ENCODE measurements around the gene AUTS2.

GRCh38 chr7:69654849-69655707 is 56.8 kb downstream of the AUTS2 start:
- TF ChIP-seq ZNF830 (CRISPR knock-in tag; IDR thresholded peaks at IDR 0.05) = no peak
- no peak for TF ChIP-seq KLF16 (IDR thresholded peaks at IDR 0.05)
- TF ChIP-seq REST (IDR thresholded peaks at IDR 0.05; ENCODE audit: borderline replicate concordance) = no peak
- no peak for TF ChIP-seq REST (CRISPR knock-in tag; IDR thresholded peaks at IDR 0.05; ENCODE audit: low read depth)
- TF ChIP-seq PBX2 (CRISPR knock-in tag; IDR thresholded peaks at IDR 0.05; ENCODE audit: low read depth) = no peak
- TF ChIP-seq PBX2 (tag; conservative IDR thresholded peaks at IDR 0.05; ENCODE audit: low read depth) = no peak
- no peak for TF ChIP-seq TBP (optimal IDR thresholded peaks at IDR 0.05; ENCODE audit: low read depth, low read length)
- no peak for TF ChIP-seq NCOA2 (IDR thresholded peaks at IDR 0.05; ENCODE audit: partially characterized antibody in 2 of 2)
- no peak for TF ChIP-seq NR2C1 (IDR thresholded peaks at IDR 0.05)
- no peak for TF ChIP-seq NR2C1 (tag; IDR thresholded peaks at IDR 0.05)
- no peak for TF ChIP-seq RUNX1 (IDR thresholded peaks at IDR 0.05; ENCODE audit: low read depth)
- TF ChIP-seq POLR2AphosphoS5 (IDR thresholded peaks at IDR 0.05; ENCODE audit: control insufficient read depth, insufficient read depth, low read depth, low read length) = no peak
- no peak for TF ChIP-seq SRF (CRISPR knock-in tag; IDR thresholded peaks at IDR 0.05)
- no peak for TF ChIP-seq ZNF23 (CRISPR knock-in tag; IDR thresholded peaks at IDR 0.05)
